Peyer's patch (tissue), 4 donors: ENCODE measurements around the gene S100A2.

Source experiments
- POLR2A ChIP-seq, 2 donors: fragments of 450-650 bp; IDR thresholded peaks; one replicate each; pipeline ENCODE4 v1.5.1; 2017; ENCODE audit warnings: antibody characterized with exemption in 2 of 2, mild to moderate bottlenecking in 2 of 2, moderate library complexity in 2 of 2
- TF ChIP-seq, protein P1 (sequence below), 6 experiments: fragments of 450-650 bp in 4 of 6; fragments of 200-600 bp in 2 of 6; sonication (generic) in 1 of 6; IDR thresholded peaks; one replicate each; pipeline ENCODE4 v1.5.1; 2017 to 2019; ENCODE audit warnings: antibody characterized with exemption in 6 of 6, mild to moderate bottlenecking in 3 of 6, moderate library complexity in 1 of 6

DNA sequence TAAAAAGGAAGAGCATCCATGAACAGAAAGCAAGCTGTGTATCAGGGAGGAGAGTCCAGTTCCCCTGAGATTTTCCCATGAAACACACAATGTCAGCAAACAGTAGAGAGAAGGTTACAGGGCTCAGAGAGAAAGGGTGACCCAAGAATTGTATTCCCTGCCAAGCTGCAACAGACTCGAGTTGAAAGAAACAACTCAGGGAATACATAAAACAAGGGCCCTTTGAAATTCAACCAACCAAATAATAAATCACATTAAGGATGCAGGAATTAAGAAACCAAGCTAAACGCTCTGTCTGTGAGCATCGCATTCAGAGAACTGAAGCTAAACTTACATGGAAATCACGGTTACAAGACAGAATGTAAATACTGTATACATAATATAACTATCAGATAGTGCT lies 27.1 kb upstream of the S100A2 start:
- TF ChIP-seq, protein P1, sequence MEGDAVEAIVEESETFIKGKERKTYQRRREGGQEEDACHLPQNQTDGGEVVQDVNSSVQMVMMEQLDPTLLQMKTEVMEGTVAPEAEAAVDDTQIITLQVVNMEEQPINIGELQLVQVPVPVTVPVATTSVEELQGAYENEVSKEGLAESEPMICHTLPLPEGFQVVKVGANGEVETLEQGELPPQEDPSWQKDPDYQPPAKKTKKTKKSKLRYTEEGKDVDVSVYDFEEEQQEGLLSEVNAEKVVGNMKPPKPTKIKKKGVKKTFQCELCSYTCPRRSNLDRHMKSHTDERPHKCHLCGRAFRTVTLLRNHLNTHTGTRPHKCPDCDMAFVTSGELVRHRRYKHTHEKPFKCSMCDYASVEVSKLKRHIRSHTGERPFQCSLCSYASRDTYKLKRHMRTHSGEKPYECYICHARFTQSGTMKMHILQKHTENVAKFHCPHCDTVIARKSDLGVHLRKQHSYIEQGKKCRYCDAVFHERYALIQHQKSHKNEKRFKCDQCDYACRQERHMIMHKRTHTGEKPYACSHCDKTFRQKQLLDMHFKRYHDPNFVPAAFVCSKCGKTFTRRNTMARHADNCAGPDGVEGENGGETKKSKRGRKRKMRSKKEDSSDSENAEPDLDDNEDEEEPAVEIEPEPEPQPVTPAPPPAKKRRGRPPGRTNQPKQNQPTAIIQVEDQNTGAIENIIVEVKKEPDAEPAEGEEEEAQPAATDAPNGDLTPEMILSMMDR (IDR thresholded peaks at IDR 0.05) = no peak
- no peak for TF ChIP-seq POLR2A (IDR thresholded peaks at IDR 0.05)
